H1 (cell line): ENCODE measurements around the gene TXNIP. TPM values are rescaled to one million over a fixed set of nuclear protein-coding genes. Genes with fewer than 3 reads are reported as not detected.

ENCODE experiments used
- ASH2L ChIP-seq: fragments of 200-600, 300-600 bp; sonication (generic); IDR thresholded peaks from one replicate; pipeline ENCODE4 v1.7.1; 2017; ENCODE audit warnings: low read length
- CEBPB ChIP-seq: IDR thresholded peaks from 2 replicates; pipeline ENCODE4 v1.6.1; 2012; ENCODE audit warnings: low read depth, low read length
- CHD2 ChIP-seq: IDR thresholded peaks from 2 replicates; pipeline ENCODE4 v1.6.1; 2012; ENCODE audit warnings: low read length, improper control_type of control experiment
- E2F6 ChIP-seq: IDR thresholded peaks from 2 replicates; pipeline ENCODE4 v1.6.1; 2012; ENCODE audit warnings: inconsistent platforms
- KDM1A ChIP-seq: fragments of 200-600, 300-600 bp; sonication (generic); IDR thresholded peaks from 2 replicates; pipeline ENCODE4 v1.7.1; 2016; ENCODE audit warnings: mild to moderate bottlenecking, low read length, borderline replicate concordance
- KDM4A ChIP-seq: IDR thresholded peaks from one replicate; pipeline ENCODE4 v1.7.1; 2012; ENCODE audit warnings: low read depth, mild to moderate bottlenecking, moderate library complexity, low read length, inconsistent platforms; ENCODE audit not compliant: severe bottlenecking
- PHF8 ChIP-seq: fragments of 200-600 bp; sonication (generic); conservative IDR thresholded peaks from 2 replicates; pipeline ENCODE4 v1.7.1; 2012; ENCODE audit warnings: low read depth, mild to moderate bottlenecking, inconsistent platforms, low read length, moderate library complexity
- RNF2 ChIP-seq: fragments of 200-900, 300-1000 bp; sonication (generic); IDR thresholded peaks from 2 replicates; pipeline ENCODE4 v1.7.1; 2016; ENCODE audit warnings: borderline replicate concordance, low read depth, mild to moderate bottlenecking, antibody characterized with exemption, low read length; ENCODE audit not compliant: poor library complexity, severe bottlenecking; ENCODE audit errors: missing control alignments
- SAP30 ChIP-seq: fragments of 300-600 bp; sonication (generic); IDR thresholded peaks from 2 replicates; pipeline ENCODE4 v1.7.1; 2012; ENCODE audit warnings: low read length, moderate library complexity, mild to moderate bottlenecking, inconsistent platforms; ENCODE audit not compliant: insufficient read depth, insufficient replicate concordance
- SIRT6 ChIP-seq: IDR thresholded peaks from one replicate; pipeline ENCODE4 v1.7.1; 2012; ENCODE audit warnings: low read length, inconsistent platforms
- SP2 ChIP-seq: IDR thresholded peaks from 2 replicates; pipeline ENCODE4 v1.6.1; 2012; ENCODE audit warnings: mild to moderate bottlenecking, low read length, inconsistent platforms
- SP4 ChIP-seq: IDR thresholded peaks from 2 replicates; pipeline ENCODE4 v1.6.1; 2012; ENCODE audit warnings: low read length, inconsistent platforms
- TAF7 ChIP-seq: optimal IDR thresholded peaks from 2 replicates; pipeline ENCODE3; 2011; ENCODE audit warnings: low read depth, mild to moderate bottlenecking, inconsistent platforms, low read length, moderate library complexity, borderline replicate concordance
- TEAD4 ChIP-seq: IDR thresholded peaks from 2 replicates; pipeline ENCODE4 v1.6.1; 2012; ENCODE audit warnings: low read depth, low read length, inconsistent platforms, mixed read lengths
- USF2 ChIP-seq: IDR thresholded peaks from 2 replicates; pipeline ENCODE4 v1.6.1; 2011; ENCODE audit warnings: low read length, improper control_type of control experiment
- YY1 ChIP-seq: IDR thresholded peaks from 2 replicates; pipeline ENCODE4 v1.6.1; 2011; ENCODE audit warnings: low read depth, mild to moderate bottlenecking, low read length
- ZNF274 ChIP-seq: IDR thresholded peaks from 2 replicates; pipeline ENCODE4 v1.7.0; 2012; ENCODE audit warnings: low read length, borderline replicate concordance; ENCODE audit errors: extremely low read depth
- polyA plus RNA-seq, 7 experiments: library from polyadenylated mRNA; depleted of rRNA in 3 of 7; stranded (reverse) in 5 of 7; unstranded in 2 of 7; fragments of >200 nt in 5 of 7; fragments of 200-250 nt in 2 of 7; gene quantifications; 1 replicate in 5 of 7; 2 replicates in 1 of 7; 4 replicates in 1 of 7; pipeline versions ENCODE4 v1.2.1 to v1.2.3, GENCODE V29; 2011 to 2013; ENCODE audit warnings: missing spikeins in 2 of 7, mixed read lengths in 2 of 7
- total RNA-seq: library from RNA; stranded (reverse); fragmentation: NEBNext Ultra II Directional; extraction: Animal tissue kit (Norgen Biotek cat#: 25700); gene quantifications from 2 replicates; pipeline ENCODE4 v1.2.1, GENCODE V29; 2021

Gene TXNIP
- total and polyA plus RNA-seq, 2 of the 8 experiments (the other 6 are each of a cell fraction or from before 2014, with no cell fraction given): 12.3 to 56.8 TPM

GRCh38 chr1:145960468-145961108 is 35.8 kb downstream of the TXNIP start (continued):
- TF ChIP-seq KDM1A (no peak), SAP30 (peak; percentile 60), ZNF274 (no peak), PHF8 (peak; percentile 34; the same call in 1 of the 2 replicates), TEAD4 (no peak), CEBPB (no peak), RNF2 (no peak), KDM4A (peak; percentile 97), SIRT6 (no peak), USF2 (no peak), SP2 (no peak), ASH2L (peak; percentile 41), CHD2 (no peak), E2F6 (no peak), SP4 (0 out of 2 replicates have a peak, but pooled peaks have one; percentile 65), YY1 (no peak), TAF7 (no peak)
- TF ChIP-seq, all 59 proteins: peak for 12
